IMR-90 (cell line): Measurements from ENCODE around the gene GNG8.

ENCODE experiments used
- ELK1 ChIP-seq: fragments of 150-350 bp; IDR thresholded peaks from 2 replicates; pipeline ENCODE4 v1.6.1; 2016; ENCODE audit warnings: low read depth, mild to moderate bottlenecking, low read length, moderate library complexity, borderline replicate concordance
- MXI1 ChIP-seq: IDR thresholded peaks from 2 replicates; pipeline ENCODE4 v1.6.1; 2012; ENCODE audit warnings: low read depth, mild to moderate bottlenecking, low read length, moderate library complexity, borderline replicate concordance
- POLR2A ChIP-seq: IDR thresholded peaks from 2 replicates; pipeline ENCODE4 v1.6.1; 2012; ENCODE audit warnings: mild to moderate bottlenecking, low read depth, low read length
- RAD21 ChIP-seq: IDR thresholded peaks from 2 replicates; pipeline ENCODE4 v1.6.1; 2012; ENCODE audit warnings: low read length, improper control_type of control experiment
- TF ChIP-seq, protein P1 (sequence below): conservative IDR thresholded peaks from 2 replicates; pipeline ENCODE4 v1.5.1; 2012; ENCODE audit warnings: mild to moderate bottlenecking, low read depth, low read length, improper control_type of control experiment

DNA sequence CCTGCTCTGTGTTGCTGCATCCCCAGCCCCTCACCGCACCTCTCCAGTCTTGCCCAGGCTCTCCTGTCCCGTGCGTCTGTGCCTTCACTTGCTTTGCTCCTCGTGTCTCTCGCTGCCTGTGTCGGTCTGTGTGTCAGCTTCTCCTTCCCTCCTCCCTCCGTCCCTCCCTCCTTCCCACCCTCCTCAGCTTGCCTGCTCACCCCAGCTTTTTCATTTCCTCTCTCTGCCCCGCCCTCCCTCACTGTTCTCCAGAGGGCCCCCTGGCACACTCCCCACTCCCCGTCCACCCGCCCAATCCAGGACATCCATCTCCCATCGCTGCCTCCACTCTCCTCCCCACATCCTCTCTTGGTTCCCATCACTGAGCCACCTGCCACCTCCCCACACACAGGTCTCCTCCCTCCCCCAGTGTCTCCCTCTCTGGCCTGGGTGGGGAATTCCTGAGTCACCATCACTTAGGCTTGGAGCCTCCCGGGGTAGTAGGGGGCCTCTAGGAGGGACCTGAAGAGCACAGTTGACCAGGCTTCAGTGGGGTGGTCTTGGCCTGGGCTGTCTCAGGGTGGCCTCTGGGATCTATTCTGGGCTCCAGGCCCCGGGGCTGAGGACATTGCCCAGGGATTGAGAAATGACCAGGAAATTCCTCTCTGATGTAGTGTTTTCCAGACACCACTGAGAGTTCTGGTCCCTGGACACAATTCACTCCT is 10.9 kb downstream of the GNG8 start, which contains the start of gene PTGIR:
- TF ChIP-seq, protein P1, sequence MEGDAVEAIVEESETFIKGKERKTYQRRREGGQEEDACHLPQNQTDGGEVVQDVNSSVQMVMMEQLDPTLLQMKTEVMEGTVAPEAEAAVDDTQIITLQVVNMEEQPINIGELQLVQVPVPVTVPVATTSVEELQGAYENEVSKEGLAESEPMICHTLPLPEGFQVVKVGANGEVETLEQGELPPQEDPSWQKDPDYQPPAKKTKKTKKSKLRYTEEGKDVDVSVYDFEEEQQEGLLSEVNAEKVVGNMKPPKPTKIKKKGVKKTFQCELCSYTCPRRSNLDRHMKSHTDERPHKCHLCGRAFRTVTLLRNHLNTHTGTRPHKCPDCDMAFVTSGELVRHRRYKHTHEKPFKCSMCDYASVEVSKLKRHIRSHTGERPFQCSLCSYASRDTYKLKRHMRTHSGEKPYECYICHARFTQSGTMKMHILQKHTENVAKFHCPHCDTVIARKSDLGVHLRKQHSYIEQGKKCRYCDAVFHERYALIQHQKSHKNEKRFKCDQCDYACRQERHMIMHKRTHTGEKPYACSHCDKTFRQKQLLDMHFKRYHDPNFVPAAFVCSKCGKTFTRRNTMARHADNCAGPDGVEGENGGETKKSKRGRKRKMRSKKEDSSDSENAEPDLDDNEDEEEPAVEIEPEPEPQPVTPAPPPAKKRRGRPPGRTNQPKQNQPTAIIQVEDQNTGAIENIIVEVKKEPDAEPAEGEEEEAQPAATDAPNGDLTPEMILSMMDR, result no peak
- TF ChIP-seq ELK1 (no peak), MXI1 (no peak), RAD21 (no peak), POLR2A (no peak)
